Panc1 (cell line): ENCODE data around the gene LATS2. TPM values are rescaled to one million over a fixed set of nuclear protein-coding genes. Genes with fewer than 3 reads are reported as not detected.

Source experiments
- ATAC-seq: fragments of 200-7000 bp; cut with Tn5 transposase; 2 replicates; pipeline ENCODE4 v1.9.1; 2020; ENCODE audit warnings: mild to moderate bottlenecking, moderate library complexity
- BruUV-seq: library from RNA; stranded (reverse); fragments of 400-500 nt; replicated peaks from 2 replicates; lab custom pipeline; 2021; lab: Mats Ljungman, UMichigan
- CTCF ChIA-PET: fragments of 300-600 bp; sonication (Branson Sonifier 250); formaldehyde crosslinking; loops from one replicate; lab custom pipeline; 2022; ENCODE audit warnings: antibody characterized with exemption; lab: Charles Lee
- POLR2A ChIA-PET: fragments of 300-600 bp; sonication (Branson Sonifier 250); formaldehyde crosslinking; loops from one replicate; lab custom pipeline; 2022; ENCODE audit warnings: antibody characterized with exemption; lab: Charles Lee
- DNase-seq: peaks from one replicate; pipeline ENCODE4 v3.0.0-alpha.2; 2010; ENCODE audit warnings: low read depth, low spot score
- H3K27ac ChIP-seq: 2 replicates; pipeline ENCODE4 v1.5.1; 2011; ENCODE audit warnings: mild to moderate bottlenecking, low read length, inconsistent platforms
- H3K27me3 ChIP-seq: fragments of 200-500 bp; sonication (Bioruptor generic); 2 replicates; pipeline ENCODE4 v1.6.0; 2014; ENCODE audit warnings: low read length, inconsistent platforms; ENCODE audit not compliant: control insufficient read depth, insufficient read depth
- H3K36me3 ChIP-seq: fragments of 200-500 bp; sonication (Bioruptor generic); 2 replicates; pipeline ENCODE4 v1.5.1; 2014; ENCODE audit warnings: inconsistent platforms, mild to moderate bottlenecking, low read length, moderate library complexity; ENCODE audit not compliant: control insufficient read depth, insufficient read depth
- H3K4me1 ChIP-seq: 2 replicates; pipeline ENCODE4 v1.5.1; 2011; ENCODE audit warnings: inconsistent platforms, mild to moderate bottlenecking, low read length, moderate library complexity; ENCODE audit not compliant: control insufficient read depth, insufficient read depth
- H3K4me3 ChIP-seq, 2 experiments: 2 replicates each; pipeline ENCODE4 v1.5.1; 2011 to 2012; ENCODE audit warnings: low read depth in 2 of 2, low read length in 2 of 2, mild to moderate bottlenecking in 2 of 2, inconsistent platforms in 1 of 2, moderate library complexity in 1 of 2
- H3K9me3 ChIP-seq: fragments of 200-500 bp; sonication (Bioruptor generic); 2 replicates; pipeline ENCODE4 v1.5.1; 2014; ENCODE audit warnings: low read depth, mild to moderate bottlenecking, inconsistent platforms, low read length, moderate library complexity; ENCODE audit not compliant: control insufficient read depth, insufficient read depth
- POLR2AphosphoS5 ChIP-seq: IDR thresholded peaks from 2 replicates; pipeline ENCODE4 v1.6.1; 2012; ENCODE audit warnings: mild to moderate bottlenecking, low read depth, low read length, moderate library complexity
- SIN3A ChIP-seq: IDR thresholded peaks from 2 replicates; pipeline ENCODE4 v1.6.1; 2012; ENCODE audit warnings: low read depth, mild to moderate bottlenecking, low read length, moderate library complexity, borderline replicate concordance; ENCODE audit not compliant: insufficient read depth
- TCF7L2 ChIP-seq: IDR thresholded peaks from 2 replicates; pipeline ENCODE4 v1.6.1; 2011; ENCODE audit warnings: mild to moderate bottlenecking, low read depth, low read length, inconsistent platforms
- in situ Hi-C: cut with HindIII; loops from 2 replicates; pipeline ENCODE4 v1.10.0; 2016; ENCODE audit warnings: low sequenced_read_pairs, low pct_unique_long_range_greater_than_20kb
- intact Hi-C: fragments of 100-400 bp; cut with micrococcal nuclease; formaldehyde crosslinking; loops from one replicate; pipeline ENCODE4 v1.10.0; 2022; ENCODE audit not compliant: unreplicated experiment
- total RNA-seq: library from RNA; stranded (reverse); gene quantifications from one replicate; pipeline ENCODE4 v1.2.1, GENCODE V29; 2021; ENCODE audit not compliant: unreplicated experiment
- TF ChIP-seq, protein P1 (sequence below): fragments of 450-650 bp; IDR thresholded peaks from 2 replicates; pipeline ENCODE4 v1.5.1; 2017; ENCODE audit warnings: mild to moderate bottlenecking
- TF ChIP-seq, protein P2 (sequence below), 2 experiments: IDR thresholded peaks; 2 replicates each; pipeline ENCODE4 v1.6.1; 2011 to 2012; ENCODE audit warnings: low read depth in 2 of 2, control low read depth in 1 of 2, low read length in 1 of 2, mild to moderate bottlenecking in 1 of 2, moderate library complexity in 1 of 2; ENCODE audit not compliant: insufficient read depth in 1 of 2

The LATS2 gene
- total RNA-seq, 1 experiment from 2014 or later = 24.5 TPM

GRCh38 chr13:20998649-20999415 lies 62.6 kb downstream of the LATS2 start:
- ChIA-PET CTCF (no interaction called here), POLR2A (no interaction called here)
- Histone ChIP-seq H3K9me3 (no peaks in the 10 kb centered on the region; the same call in 1 of the 2 replicates), H3K4me1 (no peaks in the 10 kb centered on the region; the same call in 1 of the 2 replicates), H3K4me3 (no peak overlapping the region), H3K27me3 (no peaks in the 10 kb centered on the region), H3K36me3 (no peaks in the 10 kb centered on the region), H3K27ac (no peak overlapping the region)
- ATAC-seq (no peak), DNase-seq (no peak)
- BruUV-seq = no TSS peak
- intact Hi-C loops = no loop called here
- in situ Hi-C loops = no loop called here
- TF ChIP-seq SIN3A = no peak
- TF ChIP-seq, protein P1, sequence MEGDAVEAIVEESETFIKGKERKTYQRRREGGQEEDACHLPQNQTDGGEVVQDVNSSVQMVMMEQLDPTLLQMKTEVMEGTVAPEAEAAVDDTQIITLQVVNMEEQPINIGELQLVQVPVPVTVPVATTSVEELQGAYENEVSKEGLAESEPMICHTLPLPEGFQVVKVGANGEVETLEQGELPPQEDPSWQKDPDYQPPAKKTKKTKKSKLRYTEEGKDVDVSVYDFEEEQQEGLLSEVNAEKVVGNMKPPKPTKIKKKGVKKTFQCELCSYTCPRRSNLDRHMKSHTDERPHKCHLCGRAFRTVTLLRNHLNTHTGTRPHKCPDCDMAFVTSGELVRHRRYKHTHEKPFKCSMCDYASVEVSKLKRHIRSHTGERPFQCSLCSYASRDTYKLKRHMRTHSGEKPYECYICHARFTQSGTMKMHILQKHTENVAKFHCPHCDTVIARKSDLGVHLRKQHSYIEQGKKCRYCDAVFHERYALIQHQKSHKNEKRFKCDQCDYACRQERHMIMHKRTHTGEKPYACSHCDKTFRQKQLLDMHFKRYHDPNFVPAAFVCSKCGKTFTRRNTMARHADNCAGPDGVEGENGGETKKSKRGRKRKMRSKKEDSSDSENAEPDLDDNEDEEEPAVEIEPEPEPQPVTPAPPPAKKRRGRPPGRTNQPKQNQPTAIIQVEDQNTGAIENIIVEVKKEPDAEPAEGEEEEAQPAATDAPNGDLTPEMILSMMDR = no peak
- TF ChIP-seq POLR2AphosphoS5 = no peak
- TF ChIP-seq TCF7L2 = no peak
- TF ChIP-seq, protein P2, sequence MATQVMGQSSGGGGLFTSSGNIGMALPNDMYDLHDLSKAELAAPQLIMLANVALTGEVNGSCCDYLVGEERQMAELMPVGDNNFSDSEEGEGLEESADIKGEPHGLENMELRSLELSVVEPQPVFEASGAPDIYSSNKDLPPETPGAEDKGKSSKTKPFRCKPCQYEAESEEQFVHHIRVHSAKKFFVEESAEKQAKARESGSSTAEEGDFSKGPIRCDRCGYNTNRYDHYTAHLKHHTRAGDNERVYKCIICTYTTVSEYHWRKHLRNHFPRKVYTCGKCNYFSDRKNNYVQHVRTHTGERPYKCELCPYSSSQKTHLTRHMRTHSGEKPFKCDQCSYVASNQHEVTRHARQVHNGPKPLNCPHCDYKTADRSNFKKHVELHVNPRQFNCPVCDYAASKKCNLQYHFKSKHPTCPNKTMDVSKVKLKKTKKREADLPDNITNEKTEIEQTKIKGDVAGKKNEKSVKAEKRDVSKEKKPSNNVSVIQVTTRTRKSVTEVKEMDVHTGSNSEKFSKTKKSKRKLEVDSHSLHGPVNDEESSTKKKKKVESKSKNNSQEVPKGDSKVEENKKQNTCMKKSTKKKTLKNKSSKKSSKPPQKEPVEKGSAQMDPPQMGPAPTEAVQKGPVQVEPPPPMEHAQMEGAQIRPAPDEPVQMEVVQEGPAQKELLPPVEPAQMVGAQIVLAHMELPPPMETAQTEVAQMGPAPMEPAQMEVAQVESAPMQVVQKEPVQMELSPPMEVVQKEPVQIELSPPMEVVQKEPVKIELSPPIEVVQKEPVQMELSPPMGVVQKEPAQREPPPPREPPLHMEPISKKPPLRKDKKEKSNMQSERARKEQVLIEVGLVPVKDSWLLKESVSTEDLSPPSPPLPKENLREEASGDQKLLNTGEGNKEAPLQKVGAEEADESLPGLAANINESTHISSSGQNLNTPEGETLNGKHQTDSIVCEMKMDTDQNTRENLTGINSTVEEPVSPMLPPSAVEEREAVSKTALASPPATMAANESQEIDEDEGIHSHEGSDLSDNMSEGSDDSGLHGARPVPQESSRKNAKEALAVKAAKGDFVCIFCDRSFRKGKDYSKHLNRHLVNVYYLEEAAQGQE (IDR thresholded peaks at IDR 0.05; ENCODE audit: insufficient read depth in 1 of 2, low read depth in 2 of 2, low read length in 1 of 2) = no peak

DNA sequence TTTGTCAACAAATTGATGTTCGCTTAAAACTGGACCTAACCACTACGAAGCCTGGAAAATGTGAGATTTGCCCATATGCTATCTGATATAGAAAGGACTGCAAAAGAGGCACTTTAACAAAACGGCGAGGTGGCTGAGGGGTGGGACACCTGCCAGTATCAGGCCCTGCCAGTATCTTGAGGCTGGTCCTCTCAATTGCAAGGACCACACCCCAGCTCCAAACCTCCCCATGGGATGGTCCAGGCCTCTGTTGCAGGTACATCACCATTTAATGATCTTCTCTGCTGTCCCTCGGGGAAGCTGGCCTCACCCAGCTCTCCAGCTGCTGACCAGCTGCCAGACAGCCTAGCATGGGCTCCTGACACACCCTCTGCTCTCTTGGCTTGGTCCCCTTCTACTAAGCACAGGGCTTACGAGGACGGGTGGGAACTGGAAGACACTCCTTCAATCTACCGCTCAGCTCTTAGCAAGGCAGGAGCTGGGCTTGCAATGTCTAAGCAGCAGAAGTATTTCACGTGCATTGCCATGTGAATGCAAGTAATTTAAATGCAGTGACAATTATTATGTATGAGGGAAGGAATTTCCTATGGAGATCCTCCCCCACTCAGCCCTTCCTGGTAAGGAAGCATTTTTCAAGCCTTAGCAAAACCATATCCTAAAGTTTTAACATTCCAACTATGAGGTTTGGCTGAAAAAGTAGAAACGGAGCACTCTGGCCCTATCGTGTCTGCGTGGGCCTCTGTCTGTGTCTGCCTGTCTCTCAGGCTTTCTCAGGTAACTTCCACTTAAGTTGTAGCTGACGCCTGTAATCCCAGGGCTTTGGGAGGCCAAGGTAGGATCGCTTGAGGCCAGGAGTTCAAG lies 63.9 kb downstream of the LATS2 start:
- in situ Hi-C loops (no loop called here), intact Hi-C loops (no loop called here)
- no peak overlapping the region for H3K27ac ChIP-seq
- TF ChIP-seq POLR2AphosphoS5 (no peak), SIN3A (no peak)
- TF ChIP-seq, protein P2 (IDR thresholded peaks at IDR 0.05; ENCODE audit: insufficient read depth in 1 of 2, low read depth in 2 of 2, low read length in 1 of 2) = no peak
- no TSS peak for BruUV-seq
- H3K4me1 ChIP-seq = no peaks in the 10 kb centered on the region; the same call in 1 of the 2 replicates
- H3K4me3 ChIP-seq = no peak overlapping the region
- no peaks in the 10 kb centered on the region for H3K36me3 ChIP-seq
- no peaks in the 10 kb centered on the region; the same call in 1 of the 2 replicates for H3K9me3 ChIP-seq
- POLR2A ChIA-PET = interaction anchor here (0.5 kb wide), 1 partner anchor 194 kb away, joined by 3 read pairs; no protein-coding TSS in a partner anchor
- CTCF ChIA-PET = no interaction called here
- H3K27me3 ChIP-seq = no peaks in the 10 kb centered on the region
- DNase-seq = no peak
- ATAC-seq = no peak; the same call in 1 of the 2 replicates
